Endometrial microvascular endothelial cells (primary cell): Measurements from ENCODE around the gene HOXD11. TPM values are rescaled to one million over a fixed set of nuclear protein-coding genes. Genes with fewer than 3 reads are reported as not detected.

Source experiments
- in situ Hi-C: cut with HindIII; loops from 2 replicates; pipeline ENCODE4 v1.10.0; 2017; ENCODE audit warnings: low sequenced_read_pairs, low pct_unique_long_range_greater_than_20kb; ENCODE audit errors: inconsistent ontology term
- total RNA-seq: library from RNA; depleted of rRNA; stranded (reverse); fragments of >200 nt; gene quantifications from one replicate; pipeline ENCODE4 v1.2.3, GENCODE V29; 2015; ENCODE audit errors: inconsistent ontology term

The HOXD11 gene
- total RNA-seq, 1 donor from 2014 or later: 2.0 TPM

GRCh38 chr2:176154576-176155252 is 47.6 kb downstream of the HOXD11 start:
- in situ Hi-C loops: no loop called here

- in situ Hi-C loops: no loop called here
These were observed 48.4 kb downstream of the HOXD11 start for GRCh38 chr2:176155356-176156044.

GRCh38 chr2:176156301-176156806 is 49.3 kb downstream of the HOXD11 start:
- in situ Hi-C loops: no loop called here

GRCh38 chr2:176156807-176157498 is 49.9 kb downstream of the HOXD11 start, which contains the start of gene HOXD3:
Gene HOXD3 (plus strand): TSS chr2:176157307. CDS start chr2:176169115, 11,808 bp downstream.
- in situ Hi-C loops: no loop called here

GRCh38 chr2:176157499-176158185 is 50.6 kb downstream of the HOXD11 start:
- in situ Hi-C loops: no loop called here

GRCh38 chr2:176158186-176158591 is 51.1 kb downstream of the HOXD11 start:
- in situ Hi-C loops: no loop called here

- in situ Hi-C loops: no loop called here
These were observed 52.0 kb downstream of the HOXD11 start for GRCh38 chr2:176158855-176159662.

Other genes starting within 250 kb of the HOXD11 start
- 6.1 TPM for gene LNPK, start 105.0 kb upstream of the HOXD11 start, total RNA-seq
- not detected for gene EVX2, start 23.3 kb upstream of the HOXD11 start, total RNA-seq
- not detected for gene HOXD13, start 14.6 kb upstream of the HOXD11 start, total RNA-seq
- gene HOXD12, start 7.5 kb upstream of the HOXD11 start, total RNA-seq: not detected
- 36.0 TPM for gene HOXD10, start 9.5 kb downstream of the HOXD11 start, total RNA-seq
- gene HOXD9, start 15.4 kb downstream of the HOXD11 start, total RNA-seq: 63.6 TPM
- 41.0 TPM for gene HOXD8, start 22.4 kb downstream of the HOXD11 start, total RNA-seq
- gene HOXD4, start 44.3 kb downstream of the HOXD11 start, total RNA-seq: 18.7 TPM
- 21.4 TPM for gene HOXD3, start 50.0 kb downstream of the HOXD11 start, total RNA-seq
- gene HOXD1, start 81.4 kb downstream of the HOXD11 start, total RNA-seq: 4.8 TPM
- gene MTX2, start 162.2 kb downstream of the HOXD11 start, total RNA-seq: 47.8 TPM